Kidney tubule cell (primary cell): Measurements from ENCODE around the gene NUDCD2.

Experiments
- DNase-seq: peaks from one replicate; pipeline ENCODE4 v3.0.0-alpha.2; 2018; ENCODE audit warnings: low spot score

NUDCD2 gene

GRCh38 chr5:163459819-163460561, at the start of gene NUDCD2:
NUDCD2 (minus strand) TSS chr5:163460102; CDS start chr5:163460050, 52 bp downstream.
- DNase-seq = peak; percentile 99

GRCh38 chr5:163509291-163509951, 49.5 kb upstream of the NUDCD2 start:
- peak; percentile 50 for DNase-seq

GRCh38 chr5:163508753-163509152, 48.9 kb upstream of the NUDCD2 start:
- DNase-seq = no peak

GRCh38 chr5:163506726-163507125, 46.8 kb upstream of the NUDCD2 start:
- DNase-seq = peak; percentile 65

- DNase-seq = peak; percentile 9
These were observed 46.2 kb upstream of the NUDCD2 start for GRCh38 chr5:163506095-163506457.

- peak; percentile 96 for DNase-seq
These were observed 45.6 kb upstream of the NUDCD2 start, which contains the start of gene MAT2B for GRCh38 chr5:163505368-163506094. MAT2B (plus strand) TSS chr5:163505619; CDS start chr5:163505687, 68 bp downstream.

- no peak for DNase-seq
These were observed 45.1 kb upstream of the NUDCD2 start for GRCh38 chr5:163505049-163505367.

- peak; percentile 57 for DNase-seq
These were observed 44.4 kb upstream of the NUDCD2 start for GRCh38 chr5:163504079-163504931.

GRCh38 chr5:163503106-163504078, 43.5 kb upstream of the NUDCD2 start:
- peak; percentile 76 for DNase-seq

- no peak for DNase-seq
These were observed 42.6 kb upstream of the NUDCD2 start for GRCh38 chr5:163502521-163502920.

- DNase-seq = peak; percentile 51
These were observed 39.0 kb upstream of the NUDCD2 start for GRCh38 chr5:163498886-163499285.

- no peak for DNase-seq
These were observed 37.4 kb upstream of the NUDCD2 start for GRCh38 chr5:163497315-163497714.

GRCh38 chr5:163496286-163496685, 36.4 kb upstream of the NUDCD2 start:
- peak; percentile 62 for DNase-seq

GRCh38 chr5:163489745-163490075, 29.8 kb upstream of the NUDCD2 start:
- no peak for DNase-seq

GRCh38 chr5:163489055-163489744, 29.3 kb upstream of the NUDCD2 start:
- peak; percentile 28 for DNase-seq

- no peak for DNase-seq
These were observed 19.0 kb upstream of the NUDCD2 start for GRCh38 chr5:163478982-163479271.

GRCh38 chr5:163478126-163478981, 18.5 kb upstream of the NUDCD2 start:
- peak; percentile 41 for DNase-seq

GRCh38 chr5:163475411-163475810, 15.5 kb upstream of the NUDCD2 start:
- no peak for DNase-seq

- peak; percentile 38 for DNase-seq
These were observed 13.8 kb upstream of the NUDCD2 start for GRCh38 chr5:163473635-163474243.
